ENCODE measurements around the gene CMTR1.

DNA sequence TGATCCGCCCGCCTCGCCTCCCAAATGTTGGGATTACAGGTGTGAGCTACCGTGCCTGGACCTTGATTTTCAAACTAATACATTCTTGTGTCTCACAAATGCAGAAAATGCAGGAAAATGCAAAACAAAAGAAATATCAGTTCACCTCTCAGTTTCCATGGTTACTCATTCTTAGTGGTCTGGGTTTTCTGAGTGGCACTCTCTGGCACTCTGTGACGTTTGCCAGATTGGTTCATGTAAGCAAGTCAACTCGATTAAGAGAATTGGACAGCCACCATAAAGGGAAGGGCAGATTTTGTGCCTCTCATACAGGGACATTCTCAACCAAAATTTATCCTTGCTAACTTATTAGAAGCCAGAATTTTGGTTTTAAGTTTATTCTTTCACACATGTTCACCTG is 8.6 kb downstream of the CMTR1 start:
- TF ChIP-seq, protein P1, sequence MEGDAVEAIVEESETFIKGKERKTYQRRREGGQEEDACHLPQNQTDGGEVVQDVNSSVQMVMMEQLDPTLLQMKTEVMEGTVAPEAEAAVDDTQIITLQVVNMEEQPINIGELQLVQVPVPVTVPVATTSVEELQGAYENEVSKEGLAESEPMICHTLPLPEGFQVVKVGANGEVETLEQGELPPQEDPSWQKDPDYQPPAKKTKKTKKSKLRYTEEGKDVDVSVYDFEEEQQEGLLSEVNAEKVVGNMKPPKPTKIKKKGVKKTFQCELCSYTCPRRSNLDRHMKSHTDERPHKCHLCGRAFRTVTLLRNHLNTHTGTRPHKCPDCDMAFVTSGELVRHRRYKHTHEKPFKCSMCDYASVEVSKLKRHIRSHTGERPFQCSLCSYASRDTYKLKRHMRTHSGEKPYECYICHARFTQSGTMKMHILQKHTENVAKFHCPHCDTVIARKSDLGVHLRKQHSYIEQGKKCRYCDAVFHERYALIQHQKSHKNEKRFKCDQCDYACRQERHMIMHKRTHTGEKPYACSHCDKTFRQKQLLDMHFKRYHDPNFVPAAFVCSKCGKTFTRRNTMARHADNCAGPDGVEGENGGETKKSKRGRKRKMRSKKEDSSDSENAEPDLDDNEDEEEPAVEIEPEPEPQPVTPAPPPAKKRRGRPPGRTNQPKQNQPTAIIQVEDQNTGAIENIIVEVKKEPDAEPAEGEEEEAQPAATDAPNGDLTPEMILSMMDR (IDR thresholded peaks at IDR 0.05; ENCODE audit: low read depth, low read length): no peak
- TF ChIP-seq MYC (IDR thresholded peaks at IDR 0.05; ENCODE audit: low read depth, low read length): no peak
